HepG2 (cell line): ENCODE results near the gene C19orf47. TPM values are rescaled to one million over a fixed set of nuclear protein-coding genes. Genes with fewer than 3 reads are reported as not detected.

Experiments used
- ARID2 ChIP-seq: sonication (generic); formaldehyde crosslinking; IDR thresholded peaks from 2 replicates; pipeline ENCODE4 v1.8.1; 2022; ENCODE audit warnings: mild to moderate bottlenecking, missing genetic modification reagents, borderline replicate concordance
- NFYB ChIP-seq: sonication (generic); formaldehyde crosslinking; IDR thresholded peaks from 2 replicates; pipeline ENCODE4 v1.4.0; 2020; ENCODE audit warnings: missing genetic modification reagents
- PAF1 ChIP-seq: IDR thresholded peaks from 2 replicates; pipeline ENCODE4 v1.6.1; 2016; ENCODE audit warnings: missing genetic modification reagents, missing compliant biosample characterization
- REL ChIP-seq: sonication (generic); formaldehyde crosslinking; conservative IDR thresholded peaks from 2 replicates; pipeline ENCODE4 v1.8.0; 2022; ENCODE audit warnings: mild to moderate bottlenecking, missing genetic modification reagents, moderate library complexity
- SKI ChIP-seq: fragments of 450-650 bp; IDR thresholded peaks from one replicate; pipeline ENCODE4 v1.6.1; 2018; ENCODE audit warnings: mild to moderate bottlenecking; ENCODE audit not compliant: partially characterized antibody
- SUZ12 ChIP-seq: fragments of 150-350 bp; IDR thresholded peaks from 2 replicates; pipeline ENCODE4 v1.6.1; 2014; ENCODE audit warnings: low read depth, low read length
- XRCC5 ChIP-seq: fragments of 200-400 bp; formaldehyde crosslinking; optimal IDR thresholded peaks from 2 replicates; pipeline ENCODE3; 2017; ENCODE audit warnings: mild to moderate bottlenecking, low read length
- ZNF256 ChIP-seq: sonication (generic); formaldehyde crosslinking; conservative IDR thresholded peaks from 2 replicates; pipeline ENCODE4 v1.4.0; 2020; ENCODE audit warnings: missing genetic modification reagents
- polyA plus RNA-seq, 8 experiments: library from polyadenylated mRNA; depleted of rRNA in 3 of 8; stranded (reverse) in 7 of 8; unstranded in 1 of 8; fragments of >200 nt; fragmentation: Illumina TruSeq in 4 of 8; extraction: Trizol in 4 of 8; gene quantifications; 2 replicates each; pipeline versions ENCODE4 v1.2.1 to v1.2.3, GENCODE V29; 2011 to 2016; ENCODE audit warnings: low read depth in 4 of 8, missing spikeins in 1 of 8, mixed read lengths in 1 of 8; ENCODE audit not compliant: insufficient read depth in 1 of 8
- total RNA-seq, 5 experiments: library from RNA; depleted of rRNA; stranded (reverse); fragments of >200 nt; fragmentation: Illumina TruSeq; extraction: Trizol; gene quantifications; 2 replicates each; pipeline ENCODE4 v1.2.3, GENCODE V29; 2016; ENCODE audit warnings: low read depth in 1 of 5
- TF ChIP-seq, protein P1 (sequence below): sonication (generic); formaldehyde crosslinking; IDR thresholded peaks from 2 replicates; pipeline ENCODE4 v1.8.0; 2022; ENCODE audit warnings: missing genetic modification reagents, mild to moderate bottlenecking, inconsistent platforms, borderline replicate concordance
- TF ChIP-seq, protein P2 (sequence below): sonication (generic); formaldehyde crosslinking; IDR thresholded peaks from 2 replicates; pipeline ENCODE4 v1.5.1; 2020; ENCODE audit warnings: mild to moderate bottlenecking, missing genetic modification reagents, borderline replicate concordance
- TF ChIP-seq, protein P3 (sequence below): sonication (generic); formaldehyde crosslinking; IDR thresholded peaks from 2 replicates; pipeline ENCODE4 v1.9.0; 2022; ENCODE audit warnings: missing genetic modification reagents, mild to moderate bottlenecking, borderline replicate concordance
- TF ChIP-seq, protein P4 (sequence below): IDR thresholded peaks from 2 replicates; pipeline ENCODE4 v1.6.1; 2016; ENCODE audit warnings: mild to moderate bottlenecking
- TF ChIP-seq, protein P5 (sequence below): sonication (generic); formaldehyde crosslinking; conservative IDR thresholded peaks from 2 replicates; pipeline ENCODE4 v1.5.0; 2020; ENCODE audit warnings: missing genetic modification reagents
- TF ChIP-seq, protein P6 (sequence below): sonication (generic); formaldehyde crosslinking; IDR thresholded peaks from 2 replicates; pipeline ENCODE4 v1.4.0; 2020; ENCODE audit warnings: missing genetic modification reagents
- TF ChIP-seq, protein P7 (sequence below): sonication (generic); formaldehyde crosslinking; IDR thresholded peaks from 2 replicates; pipeline ENCODE4 v1.9.0; 2021; ENCODE audit warnings: missing genetic modification reagents, mild to moderate bottlenecking, borderline replicate concordance

The C19orf47 gene
- total and polyA plus RNA-seq, 2 of the 13 experiments (the other 11 are each of a cell fraction or from before 2014, with no cell fraction given): 8.1 to 10.6 TPM

DNA sequence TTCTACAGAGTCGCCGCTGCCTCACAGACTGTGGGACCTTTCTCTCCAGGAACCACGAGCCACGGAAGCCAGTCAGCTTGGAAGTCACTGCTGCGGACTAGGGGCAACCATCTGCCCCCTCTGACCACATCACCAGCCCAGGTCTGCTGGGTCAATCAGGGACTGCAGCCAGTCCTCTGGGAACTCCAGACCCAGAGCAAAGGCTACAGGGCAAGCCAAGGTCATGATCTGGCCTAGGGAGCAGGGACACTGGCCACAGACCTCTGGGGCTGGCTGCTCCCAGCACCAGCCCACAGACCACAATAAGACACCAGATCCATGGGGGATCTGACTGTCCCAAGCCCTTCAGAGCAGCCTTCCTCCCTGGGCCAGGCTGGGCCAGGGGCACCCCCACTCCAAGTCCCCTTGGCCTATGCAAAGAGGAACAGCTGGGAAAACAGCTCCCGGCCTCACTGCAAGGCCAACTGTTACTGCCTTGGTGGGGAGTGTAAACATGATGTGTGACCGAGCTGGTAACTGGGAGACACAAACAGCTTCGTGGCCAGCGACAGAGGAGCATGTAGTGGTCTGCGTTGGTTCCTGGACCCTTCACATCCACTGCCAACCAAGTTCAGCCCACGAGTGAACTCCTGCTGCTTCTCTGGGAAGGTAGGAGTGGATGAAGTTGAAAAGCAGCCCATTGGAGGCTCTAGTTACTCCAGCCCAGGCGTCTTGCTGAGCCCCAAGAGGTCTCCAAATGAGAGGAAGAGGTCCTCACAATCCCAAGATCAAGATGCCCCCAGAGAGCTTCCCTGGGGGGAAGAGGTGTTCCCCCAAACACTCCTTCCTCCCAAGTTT is 64.6 kb downstream of the C19orf47 start (continued):
- TF ChIP-seq, protein P1, sequence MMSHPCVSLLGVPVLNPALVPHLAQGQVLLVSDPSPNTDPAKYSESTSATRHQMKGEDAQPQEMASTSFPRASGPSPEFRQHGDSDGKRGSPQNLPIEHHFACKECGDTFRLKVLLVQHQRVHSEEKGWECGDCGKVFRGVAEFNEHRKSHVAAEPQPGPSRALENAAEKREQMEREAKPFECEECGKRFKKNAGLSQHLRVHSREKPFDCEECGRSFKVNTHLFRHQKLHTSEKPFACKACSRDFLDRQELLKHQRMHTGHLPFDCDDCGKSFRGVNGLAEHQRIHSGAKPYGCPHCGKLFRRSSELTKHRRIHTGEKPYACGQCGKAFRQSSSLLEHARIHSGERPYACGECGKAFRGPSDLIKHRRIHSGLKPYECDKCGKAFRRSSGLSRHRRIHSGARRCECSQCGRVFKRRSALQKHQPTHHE: no peak
- TF ChIP-seq, protein P2, sequence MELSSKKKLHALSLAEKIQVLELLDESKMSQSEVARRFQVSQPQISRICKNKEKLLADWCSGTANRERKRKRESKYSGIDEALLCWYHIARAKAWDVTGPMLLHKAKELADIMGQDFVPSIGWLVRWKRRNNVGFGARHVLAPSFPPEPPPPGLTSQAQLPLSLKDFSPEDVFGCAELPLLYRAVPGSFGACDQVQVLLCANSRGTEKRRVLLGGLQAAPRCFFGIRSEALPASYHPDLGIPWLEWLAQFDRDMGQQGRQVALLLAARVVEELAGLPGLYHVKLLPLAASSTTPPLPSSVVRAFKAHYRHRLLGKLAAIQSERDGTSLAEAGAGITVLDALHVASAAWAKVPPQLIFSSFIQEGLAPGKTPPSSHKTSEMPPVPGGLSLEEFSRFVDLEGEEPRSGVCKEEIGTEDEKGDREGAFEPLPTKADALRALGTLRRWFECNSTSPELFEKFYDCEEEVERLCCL (CRISPR knock-in tag): no peak
- TF ChIP-seq, protein P3, sequence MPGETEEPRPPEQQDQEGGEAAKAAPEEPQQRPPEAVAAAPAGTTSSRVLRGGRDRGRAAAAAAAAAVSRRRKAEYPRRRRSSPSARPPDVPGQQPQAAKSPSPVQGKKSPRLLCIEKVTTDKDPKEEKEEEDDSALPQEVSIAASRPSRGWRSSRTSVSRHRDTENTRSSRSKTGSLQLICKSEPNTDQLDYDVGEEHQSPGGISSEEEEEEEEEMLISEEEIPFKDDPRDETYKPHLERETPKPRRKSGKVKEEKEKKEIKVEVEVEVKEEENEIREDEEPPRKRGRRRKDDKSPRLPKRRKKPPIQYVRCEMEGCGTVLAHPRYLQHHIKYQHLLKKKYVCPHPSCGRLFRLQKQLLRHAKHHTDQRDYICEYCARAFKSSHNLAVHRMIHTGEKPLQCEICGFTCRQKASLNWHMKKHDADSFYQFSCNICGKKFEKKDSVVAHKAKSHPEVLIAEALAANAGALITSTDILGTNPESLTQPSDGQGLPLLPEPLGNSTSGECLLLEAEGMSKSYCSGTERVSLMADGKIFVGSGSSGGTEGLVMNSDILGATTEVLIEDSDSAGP: peak; percentile 51; the same call in 1 of the 2 replicates
- TF ChIP-seq SKI (peak; percentile 47), PAF1 (CRISPR knock-in tag) (no peak), ZNF256 (CRISPR knock-in tag) (no peak), SUZ12 (no peak), XRCC5 (peak; percentile 4), NFYB (no peak), ARID2 (CRISPR knock-in tag) (0 out of 2 replicates have a peak, but pooled peaks have one; percentile 29), REL (CRISPR knock-in tag) (no peak)
- TF ChIP-seq, protein P4, sequence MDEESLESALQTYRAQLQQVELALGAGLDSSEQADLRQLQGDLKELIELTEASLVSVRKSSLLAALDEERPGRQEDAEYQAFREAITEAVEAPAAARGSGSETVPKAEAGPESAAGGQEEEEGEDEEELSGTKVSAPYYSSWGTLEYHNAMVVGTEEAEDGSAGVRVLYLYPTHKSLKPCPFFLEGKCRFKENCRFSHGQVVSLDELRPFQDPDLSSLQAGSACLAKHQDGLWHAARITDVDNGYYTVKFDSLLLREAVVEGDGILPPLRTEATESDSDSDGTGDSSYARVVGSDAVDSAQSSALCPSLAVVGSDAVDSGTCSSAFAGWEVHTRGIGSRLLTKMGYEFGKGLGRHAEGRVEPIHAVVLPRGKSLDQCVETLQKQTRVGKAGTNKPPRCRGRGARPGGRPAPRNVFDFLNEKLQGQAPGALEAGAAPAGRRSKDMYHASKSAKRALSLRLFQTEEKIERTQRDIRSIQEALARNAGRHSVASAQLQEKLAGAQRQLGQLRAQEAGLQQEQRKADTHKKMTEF (CRISPR knock-in tag): 0 out of 2 replicates have a peak, but pooled peaks have one; percentile 17
- TF ChIP-seq, protein P5, sequence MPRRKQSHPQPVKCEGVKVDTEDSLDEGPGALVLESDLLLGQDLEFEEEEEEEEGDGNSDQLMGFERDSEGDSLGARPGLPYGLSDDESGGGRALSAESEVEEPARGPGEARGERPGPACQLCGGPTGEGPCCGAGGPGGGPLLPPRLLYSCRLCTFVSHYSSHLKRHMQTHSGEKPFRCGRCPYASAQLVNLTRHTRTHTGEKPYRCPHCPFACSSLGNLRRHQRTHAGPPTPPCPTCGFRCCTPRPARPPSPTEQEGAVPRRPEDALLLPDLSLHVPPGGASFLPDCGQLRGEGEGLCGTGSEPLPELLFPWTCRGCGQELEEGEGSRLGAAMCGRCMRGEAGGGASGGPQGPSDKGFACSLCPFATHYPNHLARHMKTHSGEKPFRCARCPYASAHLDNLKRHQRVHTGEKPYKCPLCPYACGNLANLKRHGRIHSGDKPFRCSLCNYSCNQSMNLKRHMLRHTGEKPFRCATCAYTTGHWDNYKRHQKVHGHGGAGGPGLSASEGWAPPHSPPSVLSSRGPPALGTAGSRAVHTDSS (CRISPR knock-in tag): no peak
- TF ChIP-seq, protein P6, sequence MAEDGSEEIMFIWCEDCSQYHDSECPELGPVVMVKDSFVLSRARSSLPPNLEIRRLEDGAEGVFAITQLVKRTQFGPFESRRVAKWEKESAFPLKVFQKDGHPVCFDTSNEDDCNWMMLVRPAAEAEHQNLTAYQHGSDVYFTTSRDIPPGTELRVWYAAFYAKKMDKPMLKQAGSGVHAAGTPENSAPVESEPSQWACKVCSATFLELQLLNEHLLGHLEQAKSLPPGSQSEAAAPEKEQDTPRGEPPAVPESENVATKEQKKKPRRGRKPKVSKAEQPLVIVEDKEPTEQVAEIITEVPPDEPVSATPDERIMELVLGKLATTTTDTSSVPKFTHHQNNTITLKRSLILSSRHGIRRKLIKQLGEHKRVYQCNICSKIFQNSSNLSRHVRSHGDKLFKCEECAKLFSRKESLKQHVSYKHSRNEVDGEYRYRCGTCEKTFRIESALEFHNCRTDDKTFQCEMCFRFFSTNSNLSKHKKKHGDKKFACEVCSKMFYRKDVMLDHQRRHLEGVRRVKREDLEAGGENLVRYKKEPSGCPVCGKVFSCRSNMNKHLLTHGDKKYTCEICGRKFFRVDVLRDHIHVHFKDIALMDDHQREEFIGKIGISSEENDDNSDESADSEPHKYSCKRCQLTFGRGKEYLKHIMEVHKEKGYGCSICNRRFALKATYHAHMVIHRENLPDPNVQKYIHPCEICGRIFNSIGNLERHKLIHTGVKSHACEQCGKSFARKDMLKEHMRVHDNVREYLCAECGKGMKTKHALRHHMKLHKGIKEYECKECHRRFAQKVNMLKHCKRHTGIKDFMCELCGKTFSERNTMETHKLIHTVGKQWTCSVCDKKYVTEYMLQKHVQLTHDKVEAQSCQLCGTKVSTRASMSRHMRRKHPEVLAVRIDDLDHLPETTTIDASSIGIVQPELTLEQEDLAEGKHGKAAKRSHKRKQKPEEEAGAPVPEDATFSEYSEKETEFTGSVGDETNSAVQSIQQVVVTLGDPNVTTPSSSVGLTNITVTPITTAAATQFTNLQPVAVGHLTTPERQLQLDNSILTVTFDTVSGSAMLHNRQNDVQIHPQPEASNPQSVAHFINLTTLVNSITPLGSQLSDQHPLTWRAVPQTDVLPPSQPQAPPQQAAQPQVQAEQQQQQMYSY (CRISPR knock-in tag): no peak
- TF ChIP-seq, protein P7, sequence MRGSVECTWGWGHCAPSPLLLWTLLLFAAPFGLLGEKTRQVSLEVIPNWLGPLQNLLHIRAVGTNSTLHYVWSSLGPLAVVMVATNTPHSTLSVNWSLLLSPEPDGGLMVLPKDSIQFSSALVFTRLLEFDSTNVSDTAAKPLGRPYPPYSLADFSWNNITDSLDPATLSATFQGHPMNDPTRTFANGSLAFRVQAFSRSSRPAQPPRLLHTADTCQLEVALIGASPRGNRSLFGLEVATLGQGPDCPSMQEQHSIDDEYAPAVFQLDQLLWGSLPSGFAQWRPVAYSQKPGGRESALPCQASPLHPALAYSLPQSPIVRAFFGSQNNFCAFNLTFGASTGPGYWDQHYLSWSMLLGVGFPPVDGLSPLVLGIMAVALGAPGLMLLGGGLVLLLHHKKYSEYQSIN (CRISPR knock-in tag): no peak
